ENCODE data around the gene C1orf116.

GRCh38 chr1:207015791-207016190 lies 16.8 kb downstream of the C1orf116 start:
- TF ChIP-seq CTCF (IDR thresholded peaks at IDR 0.05; ENCODE audit: low read depth, low read length, missing input control) (no peak), TAF1 (conservative IDR thresholded peaks at IDR 0.05) (no peak), RXRA (IDR thresholded peaks at IDR 0.05) (no peak), REST (IDR thresholded peaks at IDR 0.05) (no peak), MAX (IDR thresholded peaks at IDR 0.05) (no peak), RAD21 (IDR thresholded peaks at IDR 0.05) (no peak), JUND (IDR thresholded peaks at IDR 0.05) (no peak), GABPA (IDR thresholded peaks at IDR 0.05 in 1 of 2, conservative IDR thresholded peaks at IDR 0.05 in 1 of 2) (no peak), SP1 (IDR thresholded peaks at IDR 0.05) (no peak), EGR1 (IDR thresholded peaks at IDR 0.05; ENCODE audit: low read depth in 2 of 2) (no peak), ATF3 (IDR thresholded peaks at IDR 0.05) (no peak), ZBTB33 (IDR thresholded peaks at IDR 0.05) (no peak), YY1 (IDR thresholded peaks at IDR 0.05) (no peak)
